HepG2 (cell line): ENCODE measurements around the gene MCM8.

Source experiments
- ARID2 ChIP-seq: sonication (generic); formaldehyde crosslinking; IDR thresholded peaks from 2 replicates; pipeline ENCODE4 v1.8.1; 2022; ENCODE audit warnings: mild to moderate bottlenecking, missing genetic modification reagents, borderline replicate concordance
- CCAR2 ChIP-seq: fragments of 200-400 bp; formaldehyde crosslinking; optimal IDR thresholded peaks from 2 replicates; pipeline ENCODE3; 2018; ENCODE audit warnings: low read depth, mild to moderate bottlenecking, low read length, moderate library complexity
- CTCF ChIP-seq: sonication (generic); formaldehyde crosslinking; IDR thresholded peaks from 2 replicates; pipeline ENCODE4 v1.5.0; 2020; ENCODE audit warnings: mild to moderate bottlenecking, missing genetic modification reagents, moderate library complexity
- GTF2F1 ChIP-seq: fragments of 150-350 bp; IDR thresholded peaks from 2 replicates; pipeline ENCODE4 v1.6.1; 2014; ENCODE audit warnings: low read length
- HDAC1 ChIP-seq: sonication (generic); formaldehyde crosslinking; IDR thresholded peaks from 2 replicates; pipeline ENCODE4 v1.5.1; 2020; ENCODE audit warnings: mild to moderate bottlenecking, missing genetic modification reagents
- IRF2 ChIP-seq: IDR thresholded peaks from 2 replicates; pipeline ENCODE4 v1.6.1; 2018; ENCODE audit warnings: missing genetic modification reagents, missing compliant biosample characterization
- LCORL ChIP-seq, 2 experiments: fragments of 450-650 bp in 1 of 2; sonication (generic) in 1 of 2; formaldehyde crosslinking in 1 of 2; IDR thresholded peaks; 2 replicates each; pipeline versions ENCODE4 v1.5.0 to v1.6.1; 2017 to 2020; ENCODE audit warnings: antibody characterized with exemption in 1 of 2, missing genetic modification reagents in 1 of 2
- PBX3 ChIP-seq: sonication (generic); formaldehyde crosslinking; IDR thresholded peaks from 2 replicates; pipeline ENCODE4 v1.8.1; 2023; ENCODE audit warnings: missing genetic modification reagents, inconsistent platforms, borderline replicate concordance
- RAD21 ChIP-seq: fragments of 450-650 bp; formaldehyde crosslinking; IDR thresholded peaks from 2 replicates; pipeline ENCODE4 v1.5.0; 2020; ENCODE audit warnings: mild to moderate bottlenecking
- SKI ChIP-seq: fragments of 450-650 bp; IDR thresholded peaks from one replicate; pipeline ENCODE4 v1.6.1; 2018; ENCODE audit warnings: mild to moderate bottlenecking; ENCODE audit not compliant: partially characterized antibody
- TCF7L2 ChIP-seq: IDR thresholded peaks from 2 replicates; pipeline ENCODE4 v1.6.1; 2011; ENCODE audit warnings: mild to moderate bottlenecking, low read depth, low read length, moderate library complexity
- ZBTB49 ChIP-seq: sonication (generic); formaldehyde crosslinking; IDR thresholded peaks from 2 replicates; pipeline ENCODE4 v1.4.0; 2020; ENCODE audit warnings: missing genetic modification reagents, borderline replicate concordance
- ZKSCAN5 ChIP-seq: sonication (generic); formaldehyde crosslinking; IDR thresholded peaks from 2 replicates; pipeline ENCODE4 v1.5.1; 2020; ENCODE audit warnings: mild to moderate bottlenecking, missing genetic modification reagents

GRCh38 chr20:6044115-6044514 lies 93.7 kb downstream of the MCM8 start:
- TF ChIP-seq TCF7L2 (no peak), LCORL (IDR thresholded peaks at IDR 0.05) (no peak), LCORL (CRISPR knock-in tag; IDR thresholded peaks at IDR 0.05) (no peak), GTF2F1 (no peak), HDAC1 (CRISPR knock-in tag) (no peak), PBX3 (no peak), CCAR2 (no peak), SKI (no peak), RAD21 (no peak), ZKSCAN5 (no peak), CTCF (CRISPR knock-in tag) (no peak), IRF2 (no peak), ZBTB49 (no peak), ARID2 (CRISPR knock-in tag) (no peak)
